Stimulated activated CD8-positive, alpha-beta memory T cell treated with anti-CD3 and anti-CD28 coated beads, Interleukin-15, amount 100 ng/mL, for 48 hours (primary cell): Measurements from ENCODE around the gene ADGRG1.

ENCODE experiments used
- DNase-seq, 2 donors: peaks; one replicate each; pipeline ENCODE4 v3.0.0-alpha.2; 2020; ENCODE audit warnings: low read depth in 2 of 2

ADGRG1 gene

DNA sequence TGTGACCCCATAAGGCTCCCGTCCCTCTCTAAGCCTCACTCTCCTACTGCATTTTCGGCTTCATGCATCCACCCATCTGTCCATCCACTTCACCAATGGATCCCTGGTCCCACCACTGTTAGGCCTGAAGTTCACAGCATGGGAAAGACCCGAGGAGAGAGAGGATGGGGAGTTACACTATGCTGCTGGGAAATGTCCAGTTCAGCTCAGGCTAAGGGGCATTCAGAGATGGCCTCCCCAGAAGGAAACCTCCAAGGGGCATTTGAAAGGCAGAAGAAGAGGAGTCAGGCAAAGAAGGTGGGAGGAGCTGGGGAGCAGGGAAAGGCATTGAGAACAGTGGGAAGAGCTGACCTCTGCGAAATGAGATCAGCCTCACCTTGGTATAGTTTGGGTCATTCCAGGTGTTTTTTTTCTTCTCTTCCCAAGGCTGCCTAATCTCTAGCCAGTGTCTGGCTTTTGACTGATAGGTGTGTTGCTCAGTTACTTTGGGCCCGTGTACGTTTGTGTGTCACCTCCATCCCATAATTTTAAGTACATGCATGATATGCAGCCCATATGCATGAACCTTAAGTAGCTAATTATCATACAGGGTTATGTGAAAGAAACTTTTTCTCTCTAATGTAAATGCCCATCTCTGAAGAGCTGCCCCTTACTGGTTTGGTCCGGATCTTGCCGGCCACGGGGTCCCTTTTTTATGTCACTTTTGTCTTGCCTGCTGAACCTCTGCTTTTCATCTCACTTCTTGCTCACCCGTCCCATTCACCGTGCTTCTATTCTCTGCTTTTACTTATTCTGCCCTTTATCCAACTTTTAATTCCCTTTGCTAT is 54.6 kb downstream of the ADGRG1 start:
- no peak for DNase-seq

DNA sequence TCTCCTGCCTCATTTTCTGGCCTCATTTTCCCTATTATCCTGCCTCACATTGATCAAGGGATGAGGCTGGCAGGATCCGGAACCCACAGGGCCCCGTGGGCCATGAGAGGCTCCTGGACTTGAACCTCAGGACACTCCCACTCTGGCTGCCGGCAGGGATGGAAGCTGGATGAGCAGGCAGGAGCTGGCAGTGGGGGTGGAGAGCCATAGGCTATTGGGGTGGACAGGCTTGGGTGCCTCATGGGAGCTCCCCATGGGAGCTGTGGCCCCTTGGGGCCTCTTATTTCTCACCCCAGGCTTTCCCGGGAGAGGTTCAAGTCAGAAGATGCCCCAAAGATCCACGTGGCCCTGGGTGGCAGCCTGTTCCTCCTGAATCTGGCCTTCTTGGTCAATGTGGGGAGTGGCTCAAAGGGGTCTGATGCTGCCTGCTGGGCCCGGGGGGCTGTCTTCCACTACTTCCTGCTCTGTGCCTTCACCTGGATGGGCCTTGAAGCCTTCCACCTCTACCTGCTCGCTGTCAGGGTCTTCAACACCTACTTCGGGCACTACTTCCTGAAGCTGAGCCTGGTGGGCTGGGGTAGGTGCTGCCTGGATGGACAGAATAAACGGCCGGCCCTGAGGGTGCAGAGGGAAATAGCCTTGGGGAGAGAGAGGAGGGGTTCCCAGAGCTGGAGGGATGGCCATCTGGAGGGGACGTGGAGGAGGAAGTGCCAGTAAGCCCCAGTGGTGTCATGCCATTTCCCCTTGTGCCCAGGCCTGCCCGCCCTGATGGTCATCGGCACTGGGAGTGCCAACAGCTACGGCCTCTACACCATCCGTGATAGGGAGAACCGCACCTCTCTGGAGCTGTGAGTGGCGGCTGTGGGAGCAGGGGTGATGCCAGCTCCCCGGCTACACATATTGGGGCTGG is 55.5 kb downstream of the ADGRG1 start:
- DNase-seq = no peak

DNA sequence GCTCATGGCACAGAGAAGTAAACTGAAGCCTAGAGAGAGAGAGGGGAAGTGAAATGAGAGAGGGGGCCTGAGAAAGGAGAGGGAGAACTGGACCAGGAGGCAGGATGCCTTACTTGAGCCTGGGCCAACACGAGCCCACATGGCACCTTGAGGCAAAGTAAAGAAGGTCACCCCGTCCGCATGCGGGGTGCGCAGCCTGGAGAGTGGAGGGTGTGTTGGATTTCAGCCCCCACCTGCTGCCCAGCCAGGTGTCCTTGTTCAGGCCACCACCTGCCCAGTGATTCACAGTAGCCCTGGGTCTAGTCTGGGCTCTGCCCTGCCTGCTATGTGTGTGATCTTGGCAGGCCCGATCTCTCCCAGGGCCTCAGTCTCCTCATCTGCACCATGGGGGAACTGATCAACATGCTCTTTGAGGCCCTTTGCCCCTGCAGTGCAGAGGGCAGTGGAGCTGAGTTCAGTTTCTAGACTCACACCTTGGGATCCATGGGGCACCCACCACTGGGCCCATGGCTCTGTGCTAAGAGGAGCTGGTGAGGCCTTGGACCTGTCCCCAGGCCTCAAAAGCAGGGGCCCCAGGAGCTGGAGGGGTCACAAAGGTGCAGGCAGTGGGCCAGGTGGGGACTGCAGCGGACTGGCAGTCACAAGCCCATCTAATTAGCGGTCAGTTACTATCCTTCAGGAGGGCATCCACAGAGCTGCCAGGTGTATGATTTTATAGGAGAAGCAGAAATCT is 56.4 kb downstream of the ADGRG1 start:
- no peak for DNase-seq

DNA sequence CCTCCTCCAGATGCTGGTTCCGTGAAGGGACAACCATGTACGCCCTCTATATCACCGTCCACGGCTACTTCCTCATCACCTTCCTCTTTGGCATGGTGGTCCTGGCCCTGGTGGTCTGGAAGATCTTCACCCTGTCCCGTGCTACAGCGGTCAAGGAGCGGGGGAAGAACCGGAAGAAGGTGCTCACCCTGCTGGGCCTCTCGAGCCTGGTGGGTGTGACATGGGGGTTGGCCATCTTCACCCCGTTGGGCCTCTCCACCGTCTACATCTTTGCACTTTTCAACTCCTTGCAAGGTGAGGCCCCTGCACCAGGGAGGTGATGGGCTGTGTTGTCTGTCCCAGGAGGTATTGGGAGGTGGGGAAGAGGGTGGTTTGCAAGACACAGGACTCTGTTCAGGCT is 57.2 kb downstream of the ADGRG1 start:
- no peak for DNase-seq

DNA sequence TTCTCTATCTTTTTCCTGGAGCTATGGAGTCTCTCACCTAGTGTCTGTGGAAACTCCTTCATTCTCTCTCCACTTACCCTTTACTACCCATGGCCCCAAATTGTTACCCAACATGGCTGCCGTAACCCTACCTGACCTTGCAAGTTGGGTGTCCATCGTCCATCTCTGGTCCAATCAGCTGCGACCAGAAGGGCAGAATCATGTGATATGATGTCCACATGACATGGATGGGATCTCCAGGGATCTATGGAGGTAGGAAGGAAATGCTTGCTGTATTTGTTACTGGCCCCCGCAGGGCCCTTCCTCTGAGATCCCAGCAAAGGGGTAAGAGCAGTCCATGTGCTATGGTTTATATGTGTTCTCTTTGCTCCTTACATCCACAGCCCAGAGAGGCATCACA is 58.1 kb downstream of the ADGRG1 start:
- no peak for DNase-seq

DNA sequence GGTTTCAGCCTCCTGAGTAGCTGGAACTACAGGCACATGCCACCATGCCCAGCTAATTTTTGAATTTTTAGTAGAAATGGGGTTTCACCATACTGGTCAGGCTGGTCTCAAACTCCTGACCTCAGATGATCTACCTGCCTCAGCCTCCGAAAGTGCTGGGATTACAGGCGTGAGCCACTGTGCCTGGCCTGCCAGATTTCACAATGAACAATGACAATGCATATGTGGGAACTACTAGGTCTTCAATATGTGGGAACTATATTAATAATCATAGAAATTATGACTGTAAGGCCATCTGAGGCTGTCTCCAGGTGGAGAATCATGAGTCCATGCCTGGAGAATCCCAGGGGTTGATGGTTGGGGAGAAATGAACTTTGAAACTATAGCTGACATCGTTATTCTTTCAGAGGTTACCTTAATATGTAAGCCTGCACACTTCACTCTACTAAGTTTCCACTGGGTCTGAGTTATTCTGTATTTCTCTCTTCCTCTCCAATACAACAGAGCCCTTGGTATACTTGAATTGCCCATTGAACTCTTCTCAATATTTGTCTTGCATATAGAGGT is 59.0 kb downstream of the ADGRG1 start:
- no peak for DNase-seq

DNA sequence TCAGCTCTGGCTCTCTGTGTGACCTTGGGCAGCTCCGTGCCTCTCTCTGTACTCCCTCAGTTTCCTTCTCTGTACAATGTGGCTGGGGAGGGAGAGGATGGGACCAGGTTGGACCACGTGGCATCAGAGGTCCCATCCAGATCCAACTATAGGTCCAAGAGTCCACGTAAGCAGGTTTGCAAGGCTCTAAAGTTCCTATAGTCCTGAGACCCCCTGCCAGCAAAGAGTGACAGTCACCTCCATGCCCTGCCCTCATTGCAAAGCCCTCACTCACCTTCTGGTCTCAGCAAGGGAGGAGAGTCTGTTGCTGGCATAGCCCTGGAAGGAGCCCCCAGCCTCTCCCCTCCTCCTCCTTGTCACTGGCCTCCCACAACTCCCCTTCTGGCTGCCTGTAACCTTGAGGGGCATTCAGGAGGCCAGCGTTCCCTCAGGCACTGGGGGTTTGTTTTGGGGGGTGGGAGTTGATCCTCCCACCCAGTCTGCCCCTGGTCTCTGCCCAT is 60.1 kb downstream of the ADGRG1 start:
- DNase-seq = no peak

DNA sequence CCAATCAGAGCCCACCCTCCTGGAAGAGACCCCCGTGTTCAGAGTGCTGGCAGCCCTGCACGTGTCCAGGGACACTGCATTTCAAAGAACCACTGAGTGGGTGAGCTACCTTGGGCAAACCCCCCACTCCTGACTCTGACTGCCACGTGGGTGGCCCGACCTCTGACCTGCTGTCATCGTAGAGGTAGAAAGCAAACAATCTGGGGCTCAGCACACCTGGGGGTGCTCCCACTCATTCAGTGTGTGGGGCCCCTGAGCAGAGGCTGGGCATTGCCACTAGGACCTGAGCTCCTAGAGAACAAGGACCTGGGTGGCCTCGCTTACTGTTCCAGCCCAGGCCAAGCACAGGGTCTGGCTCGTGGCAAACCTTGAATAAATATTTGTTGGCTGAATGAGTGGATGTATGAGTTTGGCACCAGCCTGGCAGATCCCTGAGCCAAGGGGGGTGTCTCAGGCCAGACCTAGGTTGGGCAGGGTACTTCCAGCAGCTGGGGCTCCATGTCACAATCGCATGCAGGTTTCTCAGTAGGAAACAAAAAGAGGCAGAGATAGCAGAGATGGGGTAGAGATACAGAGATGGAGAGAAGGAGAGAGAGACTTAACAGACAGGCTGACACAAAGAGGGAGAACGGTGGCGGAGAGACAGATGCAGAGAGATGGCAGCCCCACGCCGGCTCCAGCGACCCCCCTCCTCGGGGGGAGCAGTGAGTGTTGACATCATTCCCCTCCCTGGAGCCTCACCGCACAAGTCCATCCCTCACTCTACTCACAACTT is 60.7 kb downstream of the ADGRG1 start:
- DNase-seq = no peak

DNA sequence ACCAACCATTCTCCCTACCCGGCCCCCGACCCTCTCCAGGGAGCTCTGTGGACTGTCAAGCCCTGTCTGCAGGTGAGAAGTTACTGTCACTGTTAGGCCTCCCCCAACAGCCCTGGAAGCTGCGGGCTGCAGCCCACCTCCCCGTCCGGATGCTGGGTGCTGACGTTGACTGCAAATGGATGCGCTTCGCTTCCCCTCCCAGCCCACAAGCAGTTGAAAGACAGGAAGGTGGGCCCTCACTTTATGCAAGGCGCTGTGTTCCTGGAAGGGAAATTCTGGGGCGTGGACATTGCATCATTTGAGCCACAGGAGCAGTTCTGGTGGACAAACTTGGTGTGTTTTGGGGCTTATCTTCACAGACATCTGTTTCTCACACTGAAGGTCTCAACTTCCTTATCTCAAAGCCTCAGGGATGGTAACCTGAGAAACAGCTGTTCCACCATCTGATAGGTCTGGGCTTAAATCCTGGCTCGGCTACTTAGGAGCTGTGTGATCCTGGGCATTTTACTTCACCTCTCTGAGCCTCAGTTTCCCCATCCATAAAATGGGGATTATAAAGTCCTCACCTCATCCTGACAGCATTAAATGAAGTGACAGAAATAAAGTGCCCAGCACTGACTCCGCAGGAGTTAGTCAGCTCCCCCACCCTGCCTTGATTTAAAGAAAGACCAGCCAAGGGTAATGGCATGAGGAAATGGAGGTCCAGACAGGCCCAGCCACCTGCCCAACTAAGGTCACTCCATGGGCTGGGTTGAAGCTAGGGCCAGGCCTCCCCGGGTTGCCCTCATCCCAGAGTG is 61.5 kb downstream of the ADGRG1 start:
- DNase-seq = peak; percentile 14 to 42

DNA sequence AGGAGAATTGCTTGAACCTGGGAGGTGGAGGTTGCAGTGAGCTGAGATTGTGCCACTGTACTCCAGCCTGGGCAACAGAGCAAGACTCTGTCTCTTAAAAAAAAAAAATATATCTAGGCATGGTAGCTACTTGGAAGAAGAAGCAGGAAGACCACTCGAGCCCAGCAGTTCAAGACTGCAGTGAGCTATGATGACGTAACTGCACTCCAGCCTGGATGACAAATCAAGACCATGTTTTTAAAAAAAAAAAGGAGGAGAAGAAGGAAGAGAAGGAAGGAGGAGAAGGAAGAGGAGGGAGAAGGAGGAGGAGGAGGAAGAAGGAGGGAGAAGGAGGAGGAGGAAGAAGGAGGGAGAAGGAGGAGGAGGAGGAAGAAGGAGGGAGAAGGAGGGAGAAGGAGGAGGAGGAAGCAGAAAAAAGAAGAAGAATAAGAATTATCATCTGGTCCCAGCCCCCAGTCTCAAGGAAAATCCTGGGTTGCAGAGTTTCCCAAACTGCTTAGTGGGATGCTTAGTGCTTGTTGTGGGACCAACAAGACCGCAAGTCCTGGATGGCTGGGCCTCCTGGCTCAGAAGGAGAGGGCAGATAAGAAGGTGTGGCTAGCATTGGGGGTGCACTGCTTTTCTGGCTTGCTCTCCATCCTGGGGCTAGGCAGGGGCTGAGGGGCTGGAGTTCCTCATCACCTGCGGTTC is 62.5 kb downstream of the ADGRG1 start:
- no peak for DNase-seq

DNA sequence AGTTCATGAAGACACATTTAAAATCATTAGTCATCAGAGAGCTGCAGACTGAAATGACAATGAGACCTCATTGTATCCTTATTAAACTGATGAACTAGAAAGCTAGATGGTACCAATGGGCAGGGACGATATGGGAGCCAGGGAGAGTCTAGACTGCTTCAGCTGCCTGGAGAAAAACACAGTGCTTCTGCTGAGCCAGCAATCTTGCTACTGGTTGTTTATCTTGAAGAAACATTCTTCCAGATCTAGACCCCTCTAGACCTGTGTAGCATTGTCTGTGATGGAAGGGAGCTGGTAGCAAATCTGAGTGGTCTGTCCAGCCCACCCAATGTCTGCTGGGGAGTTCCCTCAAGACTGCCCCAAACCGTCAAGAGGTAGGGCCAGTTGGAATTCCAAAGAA is 64.2 kb downstream of the ADGRG1 start:
- no peak for DNase-seq

DNA sequence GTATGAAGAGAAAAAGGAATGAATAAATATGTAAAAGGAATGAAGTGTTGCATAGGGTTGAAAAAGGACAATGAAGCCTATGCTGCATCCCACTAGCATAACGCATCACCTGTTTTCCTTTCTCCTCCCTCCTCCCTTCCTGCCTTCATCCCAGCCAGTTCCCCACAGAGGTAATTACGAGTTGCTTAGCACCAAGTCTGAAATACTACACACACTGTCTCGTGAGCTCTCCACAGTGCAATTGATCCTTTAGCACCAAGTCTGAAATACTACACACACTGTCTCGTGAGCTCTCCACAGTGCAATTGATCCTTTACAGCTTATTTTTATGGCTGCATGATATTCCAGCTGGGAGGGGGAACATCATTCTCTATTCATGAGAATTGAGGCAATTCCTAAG is 65.1 kb downstream of the ADGRG1 start:
- no peak for DNase-seq

DNA sequence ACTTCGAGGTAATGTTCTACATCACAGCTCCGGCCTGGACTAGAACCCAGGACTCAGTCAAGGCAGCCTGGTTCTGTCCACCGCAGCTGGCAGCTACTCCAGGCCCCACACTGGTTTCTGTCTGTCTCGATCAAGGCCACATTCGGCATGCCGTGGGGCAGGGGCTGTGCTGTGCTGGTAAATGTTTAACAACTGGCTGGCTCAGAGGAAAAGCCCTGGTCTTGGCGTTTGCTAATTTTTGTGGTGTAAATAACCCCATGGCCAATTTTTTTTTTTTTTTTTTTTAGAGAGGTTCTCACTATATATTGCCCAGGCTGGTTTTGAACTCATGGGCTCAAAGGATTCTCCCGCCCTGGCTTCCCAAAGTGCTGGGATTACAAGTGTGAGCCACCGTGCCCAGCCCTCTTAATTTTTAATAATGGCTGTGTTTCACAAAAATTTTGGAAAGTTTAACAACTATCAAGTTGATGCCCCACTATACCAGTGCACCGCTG is 65.8 kb downstream of the ADGRG1 start:
- DNase-seq = no peak

DNA sequence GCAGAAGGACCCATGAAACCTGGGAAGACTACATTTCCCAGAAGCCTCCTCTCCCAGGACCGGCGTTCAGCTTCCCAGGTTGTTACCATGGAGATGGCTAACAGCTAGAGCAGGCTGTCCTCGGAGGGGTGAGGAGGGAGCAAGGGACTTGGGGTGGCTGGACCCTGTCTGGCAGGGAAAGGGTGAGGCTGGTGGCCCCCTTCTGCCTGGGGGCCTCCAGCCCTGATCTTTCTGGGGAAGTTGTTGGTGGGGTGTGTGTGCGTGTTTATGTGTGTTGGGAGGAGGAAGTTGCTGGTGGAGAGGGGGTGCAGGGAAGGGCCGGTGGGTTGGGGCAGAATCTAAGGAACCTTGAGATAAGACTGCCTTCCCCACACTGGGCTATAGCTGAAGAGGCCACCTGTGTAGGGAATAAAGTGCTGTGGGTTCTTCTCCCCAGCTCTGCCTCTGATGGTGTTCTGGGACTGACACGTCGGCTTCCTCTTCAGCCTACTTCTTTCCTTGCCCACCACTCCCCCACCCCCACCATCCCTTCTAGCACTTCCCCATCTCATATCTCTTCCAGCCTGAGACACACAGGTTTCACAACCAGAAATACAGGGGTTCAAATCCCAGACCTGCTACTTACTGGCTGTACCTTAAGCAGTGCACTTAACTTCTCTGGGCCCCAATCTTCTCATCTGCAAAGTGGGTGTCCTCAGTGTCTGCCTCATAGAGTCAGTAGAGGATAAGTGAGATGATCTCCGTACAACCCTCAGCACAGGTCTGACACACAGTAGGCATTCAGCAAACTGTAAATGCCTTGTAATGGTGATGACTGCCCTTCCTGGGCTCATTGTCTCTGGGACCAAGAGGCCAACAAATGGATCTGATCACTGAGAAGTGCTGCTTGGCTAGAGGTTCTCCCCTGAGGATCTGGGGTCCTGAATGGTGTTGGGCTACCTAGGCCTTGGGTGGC is 66.6 kb downstream of the ADGRG1 start, which contains the start of gene DRC7:
TSS of gene DRC7 (plus strand) at position 82 of the 955 bp plus-strand sequence. CDS start 3,144 bp downstream, outside the sequence.
- DNase-seq = peak in 1 of 2 donors; percentile 3

DNA sequence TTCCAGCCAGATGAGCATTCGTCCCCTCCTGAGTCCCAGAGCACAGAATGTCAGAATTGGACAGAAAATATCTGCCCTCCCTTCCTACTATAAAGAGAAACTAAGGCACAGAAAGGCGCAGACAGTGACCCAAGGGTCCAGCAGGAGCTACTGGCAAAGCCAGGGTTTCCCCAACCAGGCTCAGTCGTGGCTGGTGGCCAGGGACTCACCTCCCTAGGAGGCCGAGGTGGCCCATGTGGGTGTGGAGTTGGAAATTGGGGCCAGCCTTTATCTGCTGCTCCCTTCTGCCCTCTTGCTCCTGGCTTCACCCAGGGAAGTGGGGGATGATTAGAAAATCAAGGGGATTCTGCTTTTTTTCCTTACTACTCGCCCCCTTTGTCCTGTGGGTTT is 67.2 kb downstream of the ADGRG1 start:
- DNase-seq = no peak

DNA sequence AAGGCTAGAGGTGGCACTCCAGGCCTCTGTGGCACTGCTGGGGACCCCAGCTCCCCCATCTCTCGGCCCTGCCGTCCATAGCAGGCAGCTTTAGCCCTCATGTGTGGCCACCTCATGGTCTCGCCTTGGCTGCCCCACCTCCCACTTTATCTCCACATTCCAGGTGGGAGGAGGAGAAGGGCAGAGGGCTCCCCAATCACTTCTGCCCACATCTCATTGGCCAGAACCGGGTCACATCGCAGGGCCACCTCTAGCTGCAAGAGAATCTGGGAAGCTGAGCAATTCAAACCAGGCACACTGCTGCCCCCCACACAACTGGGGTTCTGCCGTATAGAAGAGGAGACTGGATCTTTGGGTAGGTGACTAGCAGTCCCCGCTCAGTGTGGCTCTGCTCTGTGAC is 67.8 kb downstream of the ADGRG1 start:
- no peak for DNase-seq

DNA sequence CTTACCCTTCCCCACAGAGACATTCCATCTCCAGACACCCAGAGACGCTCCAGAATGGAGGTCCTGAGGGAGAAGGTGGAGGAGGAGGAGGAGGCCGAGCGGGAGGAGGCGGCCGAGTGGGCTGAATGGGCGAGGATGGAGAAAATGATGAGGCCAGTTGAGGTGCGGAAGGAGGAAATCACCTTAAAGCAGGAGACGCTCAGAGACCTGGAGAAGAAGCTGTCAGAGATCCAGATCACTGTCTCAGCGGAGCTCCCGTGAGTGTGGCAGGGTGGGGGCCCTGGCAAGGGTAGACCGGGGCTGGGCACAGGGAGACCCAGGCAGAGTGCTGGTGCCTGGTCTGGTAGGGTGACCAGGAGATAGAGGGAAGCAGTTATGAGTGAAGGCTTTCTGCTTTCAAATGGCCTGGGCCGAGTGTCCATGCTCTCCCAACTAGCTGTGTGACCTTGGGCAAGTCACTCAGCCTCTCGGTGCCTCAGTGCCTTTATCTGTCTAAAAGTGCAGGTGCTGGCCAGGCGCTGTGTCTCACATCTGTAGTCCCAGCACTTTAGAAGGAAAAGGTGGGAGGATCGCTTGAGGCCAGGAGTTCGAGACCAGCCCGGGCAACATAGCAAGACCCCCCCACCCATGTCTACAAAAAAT is 69.6 kb downstream of the ADGRG1 start:
- no peak for DNase-seq
